ENCODE measurements around the gene TREML4. TPM values are rescaled to one million over a fixed set of nuclear protein-coding genes. Genes with fewer than 3 reads are reported as not detected.

TREML4 gene
- total RNA-seq, 2 experiments from 2014 or later, result not detected

DNA sequence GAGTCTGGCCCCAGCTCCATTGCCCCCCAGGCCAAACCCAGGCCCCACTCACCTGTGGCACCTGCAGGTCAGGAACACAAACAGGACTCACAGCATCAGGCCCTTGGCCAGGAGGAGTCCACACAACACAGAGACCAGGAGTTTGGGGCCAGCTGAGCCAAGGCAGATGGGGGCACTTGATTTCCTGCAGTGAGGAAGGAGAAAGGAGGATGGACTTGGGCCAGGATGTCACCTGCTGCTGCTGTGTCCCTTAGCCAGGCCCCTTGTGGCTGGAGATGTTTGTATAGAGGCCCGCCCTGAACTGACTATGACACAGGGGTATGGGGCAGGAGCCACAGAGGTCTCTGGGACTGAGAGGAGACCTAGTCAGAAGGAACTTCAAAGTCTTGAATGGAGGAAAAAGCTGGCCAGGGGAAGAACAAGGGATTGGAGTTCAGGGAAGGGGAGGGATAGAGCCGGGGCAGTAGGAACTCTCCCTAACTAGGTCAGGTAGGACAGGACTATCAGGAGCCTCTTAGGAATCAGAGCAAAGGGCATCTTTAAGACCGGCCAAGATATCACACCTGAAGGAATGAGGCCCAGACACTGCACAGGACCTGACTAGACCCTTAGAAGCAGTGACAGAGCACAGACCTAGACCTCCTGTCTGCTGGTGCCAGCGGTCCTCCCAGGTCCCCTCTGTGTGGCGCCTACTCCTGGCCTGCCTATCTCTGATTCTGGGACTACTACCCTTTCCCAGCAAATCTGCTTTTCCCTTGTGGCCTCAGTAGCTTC, 18.4 kb upstream of the TREML4 start:
- Mint-ChIP-seq H3K36me3 (ENCODE audit: low read depth) (peaks cover 4% of the 10 kb centered on the region), H3K9me3 (peaks cover 7% of the 10 kb centered on the region), H3K4me3 (no peak overlapping the region), H3K4me1 (ENCODE audit: low read depth) (peaks cover 6% of the 10 kb centered on the region), H3K27me3 (ENCODE audit: low read depth) (no peaks in the 10 kb centered on the region), H3K27ac (no peak overlapping the region)
- CTCF ChIA-PET, result interaction anchor here (1.0 to 1.4 kb wide), 2 partner anchors 9 to 22 kb away, joined by 3 read pairs; partner anchors contain the start of gene TREML2
- no peak for DNase-seq
- intact Hi-C loops (cut with micrococcal nuclease), result no loop called here

- intact Hi-C loops (cut with micrococcal nuclease), result no loop called here
- no peaks in the 10 kb centered on the region for H3K27me3 Mint-ChIP-seq (ENCODE audit: low read depth)
- peaks cover 4% of the 10 kb centered on the region for H3K36me3 Mint-ChIP-seq (ENCODE audit: low read depth)
- no peak for DNase-seq
- H3K4me1 Mint-ChIP-seq (ENCODE audit: low read depth), result peaks cover 2% of the 10 kb centered on the region
- H3K4me3 Mint-ChIP-seq, result no peak overlapping the region
- no peak overlapping the region for H3K27ac Mint-ChIP-seq
- CTCF ChIA-PET, result interaction anchor here (0.6 kb wide), 1 partner anchor 519 kb away, joined by 3 read pairs; no protein-coding TSS in a partner anchor
- H3K9me3 Mint-ChIP-seq, result peaks cover 13% of the 10 kb centered on the region
These were observed 13.4 kb upstream of the TREML4 start for GRCh38 chr6:41214559-41215238.

GRCh38 chr6:41215777-41216176, 12.4 kb upstream of the TREML4 start:
- CTCF ChIA-PET, result no interaction called here
- Mint-ChIP-seq H3K27ac (no peak overlapping the region), H3K4me1 (ENCODE audit: low read depth) (peaks cover 2% of the 10 kb centered on the region), H3K4me3 (no peak overlapping the region), H3K9me3 (peaks cover 13% of the 10 kb centered on the region), H3K36me3 (ENCODE audit: low read depth) (peaks cover 4% of the 10 kb centered on the region), H3K27me3 (ENCODE audit: low read depth) (no peaks in the 10 kb centered on the region)
- intact Hi-C loops (cut with micrococcal nuclease), result no loop called here
- DNase-seq, result no peak

- H3K27ac Mint-ChIP-seq, result no peak overlapping the region
- peaks cover 4% of the 10 kb centered on the region for H3K36me3 Mint-ChIP-seq (ENCODE audit: low read depth)
- intact Hi-C loops (cut with micrococcal nuclease), result no loop called here
- CTCF ChIA-PET, result no interaction called here
- DNase-seq, result no peak
- H3K4me3 Mint-ChIP-seq, result no peak overlapping the region
- H3K27me3 Mint-ChIP-seq (ENCODE audit: low read depth), result no peaks in the 10 kb centered on the region
- peaks cover 2% of the 10 kb centered on the region for H3K4me1 Mint-ChIP-seq (ENCODE audit: low read depth)
- H3K9me3 Mint-ChIP-seq, result peaks cover 13% of the 10 kb centered on the region
These were observed 11.5 kb upstream of the TREML4 start for GRCh38 chr6:41216616-41217015.

- H3K27me3 Mint-ChIP-seq (ENCODE audit: low read depth), result no peaks in the 10 kb centered on the region
- no peaks in the 10 kb centered on the region for H3K9me3 Mint-ChIP-seq
- CTCF ChIA-PET, result interaction anchor here (0.6 kb wide), 1 partner anchor 16 kb away, joined by 3 read pairs; no protein-coding TSS in a partner anchor
- peaks cover 6% of the 10 kb centered on the region for H3K4me1 Mint-ChIP-seq (ENCODE audit: low read depth)
- no peak for DNase-seq
- no peaks in the 10 kb centered on the region for H3K36me3 Mint-ChIP-seq (ENCODE audit: low read depth)
- no peak overlapping the region for H3K4me3 Mint-ChIP-seq
- H3K27ac Mint-ChIP-seq, result no peak overlapping the region
- intact Hi-C loops (cut with micrococcal nuclease), result no loop called here
These were observed 6.1 kb upstream of the TREML4 start for GRCh38 chr6:41222045-41222444.

DNA sequence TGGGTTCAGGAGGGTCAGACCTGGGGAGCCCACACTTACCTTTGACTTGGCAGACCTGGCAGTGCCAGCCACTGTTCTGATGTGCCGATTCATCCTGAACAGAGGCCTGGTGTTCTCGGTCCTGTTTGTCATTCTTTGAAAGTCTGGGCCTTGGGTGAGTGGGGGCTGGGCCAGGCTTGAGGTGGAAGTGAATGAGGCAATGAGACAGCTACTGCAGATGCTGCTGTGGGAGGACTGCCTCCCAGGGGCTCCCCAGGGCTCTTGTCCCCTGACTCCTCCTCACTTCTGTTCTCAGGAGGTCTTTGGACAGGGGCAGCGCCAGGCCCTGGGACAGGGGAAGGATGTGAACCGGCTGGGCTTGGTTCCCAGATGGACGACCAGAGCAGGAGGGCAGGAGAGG, 5.6 kb upstream of the TREML4 start:
- Mint-ChIP-seq H3K4me1 (ENCODE audit: low read depth) (peaks cover 6% of the 10 kb centered on the region), H3K36me3 (ENCODE audit: low read depth) (no peaks in the 10 kb centered on the region), H3K27ac (no peak overlapping the region), H3K9me3 (no peaks in the 10 kb centered on the region), H3K4me3 (no peak overlapping the region), H3K27me3 (ENCODE audit: low read depth) (no peaks in the 10 kb centered on the region)
- CTCF ChIA-PET, result no interaction called here
- peak; percentile 49 for DNase-seq
- intact Hi-C loops (cut with micrococcal nuclease), result no loop called here

DNA sequence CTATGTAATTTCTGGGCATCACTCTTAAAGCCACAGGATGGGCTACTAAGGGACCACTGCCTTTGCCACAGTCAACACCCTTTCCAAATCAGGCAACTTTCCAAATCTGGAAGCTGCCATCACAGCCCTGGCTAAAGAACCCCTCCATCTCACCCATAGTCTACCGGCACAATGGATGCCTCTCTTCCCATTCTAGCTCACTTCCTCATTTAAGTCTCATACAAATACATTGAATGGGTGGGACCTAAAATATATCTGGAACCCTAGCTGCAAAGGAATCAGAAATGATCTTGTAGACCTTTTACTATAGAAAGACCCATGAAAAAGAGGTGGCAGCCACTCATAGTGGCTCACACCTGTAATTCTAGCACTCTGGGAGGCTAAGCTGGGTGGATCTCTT, 3.3 kb upstream of the TREML4 start:
- Mint-ChIP-seq H3K27ac (no peak overlapping the region), H3K4me3 (no peak overlapping the region), H3K9me3 (no peaks in the 10 kb centered on the region), H3K27me3 (ENCODE audit: low read depth) (no peaks in the 10 kb centered on the region), H3K36me3 (ENCODE audit: low read depth) (no peaks in the 10 kb centered on the region), H3K4me1 (ENCODE audit: low read depth) (peaks cover 4% of the 10 kb centered on the region)
- no peak for DNase-seq
- intact Hi-C loops (cut with micrococcal nuclease), result no loop called here
- CTCF ChIA-PET, result interaction anchor here (1.5 kb wide), 1 partner anchor 14 kb away, joined by 3 read pairs; no protein-coding TSS in a partner anchor

DNA sequence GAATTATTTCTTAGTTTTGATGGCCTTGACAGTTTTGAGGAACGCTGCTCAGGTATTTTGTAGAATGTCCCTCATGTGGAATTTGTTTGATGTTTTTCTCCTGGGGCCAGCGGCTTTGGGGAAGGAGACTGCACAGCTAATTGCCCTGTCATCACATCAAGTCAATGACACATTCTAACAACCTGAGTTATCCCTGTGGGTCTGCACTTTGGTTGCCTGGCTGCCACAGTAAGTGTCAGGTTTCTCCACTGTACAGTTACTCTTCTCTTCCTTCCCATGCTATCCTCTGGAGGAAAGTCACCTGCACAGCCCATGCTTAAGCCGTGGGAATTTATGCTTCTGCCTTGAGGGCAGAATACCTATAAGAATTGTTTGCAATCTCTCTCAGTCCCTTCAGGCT, 1.4 kb upstream of the TREML4 start:
- DNase-seq, result no peak
- CTCF ChIA-PET, result no interaction called here
- Mint-ChIP-seq H3K36me3 (ENCODE audit: low read depth) (no peaks in the 10 kb centered on the region), H3K4me1 (ENCODE audit: low read depth) (peaks cover 4% of the 10 kb centered on the region), H3K27me3 (ENCODE audit: low read depth) (no peaks in the 10 kb centered on the region), H3K4me3 (no peak overlapping the region), H3K9me3 (no peaks in the 10 kb centered on the region), H3K27ac (no peak overlapping the region)
- intact Hi-C loops (cut with micrococcal nuclease), result no loop called here

DNA sequence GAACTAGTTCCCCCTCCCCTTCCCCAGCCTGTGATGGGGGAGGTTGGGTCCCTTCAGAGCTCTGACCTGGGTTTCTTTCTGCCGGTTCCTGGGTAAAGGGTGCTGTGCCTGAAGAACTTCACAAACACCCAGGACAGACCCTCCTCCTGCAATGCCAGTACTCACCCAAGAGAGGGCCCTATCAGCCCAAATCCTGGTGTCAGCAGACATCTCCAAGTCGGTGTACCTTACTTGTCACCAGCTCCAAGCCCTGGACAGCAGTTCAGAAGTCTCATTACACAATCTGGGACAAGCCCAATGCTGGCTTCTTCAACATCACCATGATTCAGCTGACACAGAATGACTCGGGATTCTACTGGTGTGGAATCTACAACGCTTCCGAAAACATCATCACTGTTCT, 467 bp downstream of the TREML4 start:
- peak; percentile 11 for DNase-seq
- Mint-ChIP-seq H3K4me3 (no peak overlapping the region), H3K9me3 (no peaks in the 10 kb centered on the region), H3K27me3 (ENCODE audit: low read depth) (no peaks in the 10 kb centered on the region), H3K36me3 (ENCODE audit: low read depth) (no peaks in the 10 kb centered on the region), H3K4me1 (ENCODE audit: low read depth) (no peaks in the 10 kb centered on the region), H3K27ac (no peak overlapping the region)
- CTCF ChIA-PET, result interaction anchor here (1.4 kb wide), 1 partner anchor 46 kb away, joined by 3 read pairs; no protein-coding TSS in a partner anchor
- intact Hi-C loops (cut with micrococcal nuclease), result no loop called here

DNA sequence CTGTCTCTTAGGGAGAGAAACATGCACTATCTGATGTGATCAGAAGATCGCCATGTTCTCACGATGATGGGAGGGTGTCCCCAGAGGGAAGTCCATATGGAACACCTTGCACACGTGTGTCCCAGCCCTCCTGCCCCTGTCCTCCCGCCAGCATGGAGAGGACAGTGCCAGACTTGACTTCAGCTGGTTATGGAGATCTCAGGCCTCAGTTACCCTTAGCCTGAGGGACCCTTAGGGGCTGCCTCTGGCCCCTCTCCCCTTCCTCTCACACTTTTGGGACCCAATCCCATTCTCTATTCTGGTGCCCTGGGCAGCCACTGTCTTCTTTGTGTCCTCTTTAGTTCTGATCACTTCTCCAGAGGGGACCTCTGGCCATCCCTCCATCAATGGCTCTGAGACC, 1.6 kb downstream of the TREML4 start:
- Mint-ChIP-seq H3K27ac (no peak overlapping the region), H3K4me3 (no peak overlapping the region), H3K9me3 (no peaks in the 10 kb centered on the region), H3K4me1 (ENCODE audit: low read depth) (no peaks in the 10 kb centered on the region), H3K36me3 (ENCODE audit: low read depth) (no peaks in the 10 kb centered on the region), H3K27me3 (ENCODE audit: low read depth) (no peaks in the 10 kb centered on the region)
- DNase-seq, result no peak
- intact Hi-C loops (cut with micrococcal nuclease), result no loop called here
- CTCF ChIA-PET, result no interaction called here

GRCh38 chr6:41231246-41231645, 3.1 kb downstream of the TREML4 start:
- CTCF ChIA-PET, result no interaction called here
- Mint-ChIP-seq H3K27ac (no peak overlapping the region), H3K4me3 (no peak overlapping the region), H3K27me3 (ENCODE audit: low read depth) (no peaks in the 10 kb centered on the region), H3K4me1 (ENCODE audit: low read depth) (no peaks in the 10 kb centered on the region), H3K36me3 (ENCODE audit: low read depth) (no peaks in the 10 kb centered on the region), H3K9me3 (no peaks in the 10 kb centered on the region)
- no peak for DNase-seq
- intact Hi-C loops (cut with micrococcal nuclease), result no loop called here

GRCh38 chr6:41232667-41233066, 4.5 kb downstream of the TREML4 start:
- CTCF ChIA-PET, result no interaction called here
- Mint-ChIP-seq H3K27ac (no peak overlapping the region), H3K9me3 (no peaks in the 10 kb centered on the region), H3K4me3 (no peak overlapping the region), H3K4me1 (ENCODE audit: low read depth) (no peaks in the 10 kb centered on the region), H3K27me3 (ENCODE audit: low read depth) (peaks cover 2% of the 10 kb centered on the region), H3K36me3 (ENCODE audit: low read depth) (no peaks in the 10 kb centered on the region)
- DNase-seq, result no peak
- intact Hi-C loops (cut with micrococcal nuclease), result no loop called here

DNA sequence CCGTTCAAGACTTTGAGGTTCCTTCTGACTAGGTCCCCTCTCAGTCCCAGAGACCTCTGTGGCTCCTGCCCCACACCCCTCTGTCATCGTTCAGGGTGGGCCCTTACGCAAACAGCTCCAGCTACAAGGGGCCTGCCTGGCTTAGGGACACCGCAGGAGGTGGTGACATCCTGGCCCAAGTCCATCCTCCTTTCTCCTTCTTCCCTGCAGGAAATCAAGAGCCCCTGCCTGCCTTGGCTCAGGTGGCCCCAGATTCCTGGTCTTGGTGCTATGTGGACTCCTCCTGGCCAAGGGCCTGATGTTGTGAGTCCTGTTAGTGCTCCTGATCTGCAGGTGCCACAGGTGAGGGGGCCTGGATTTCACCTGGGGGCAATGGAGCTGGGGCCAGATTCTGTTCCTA, 8.1 kb downstream of the TREML4 start:
- intact Hi-C loops (cut with micrococcal nuclease), result no loop called here
- CTCF ChIA-PET, result no interaction called here
- Mint-ChIP-seq H3K4me3 (no peak overlapping the region), H3K27ac (no peak overlapping the region), H3K4me1 (ENCODE audit: low read depth) (no peaks in the 10 kb centered on the region), H3K27me3 (ENCODE audit: low read depth) (peaks cover 6% of the 10 kb centered on the region), H3K9me3 (no peaks in the 10 kb centered on the region), H3K36me3 (ENCODE audit: low read depth) (no peaks in the 10 kb centered on the region)
- no peak for DNase-seq
